ENCODE results near the gene MTUS2.

Gene MTUS2

DNA sequence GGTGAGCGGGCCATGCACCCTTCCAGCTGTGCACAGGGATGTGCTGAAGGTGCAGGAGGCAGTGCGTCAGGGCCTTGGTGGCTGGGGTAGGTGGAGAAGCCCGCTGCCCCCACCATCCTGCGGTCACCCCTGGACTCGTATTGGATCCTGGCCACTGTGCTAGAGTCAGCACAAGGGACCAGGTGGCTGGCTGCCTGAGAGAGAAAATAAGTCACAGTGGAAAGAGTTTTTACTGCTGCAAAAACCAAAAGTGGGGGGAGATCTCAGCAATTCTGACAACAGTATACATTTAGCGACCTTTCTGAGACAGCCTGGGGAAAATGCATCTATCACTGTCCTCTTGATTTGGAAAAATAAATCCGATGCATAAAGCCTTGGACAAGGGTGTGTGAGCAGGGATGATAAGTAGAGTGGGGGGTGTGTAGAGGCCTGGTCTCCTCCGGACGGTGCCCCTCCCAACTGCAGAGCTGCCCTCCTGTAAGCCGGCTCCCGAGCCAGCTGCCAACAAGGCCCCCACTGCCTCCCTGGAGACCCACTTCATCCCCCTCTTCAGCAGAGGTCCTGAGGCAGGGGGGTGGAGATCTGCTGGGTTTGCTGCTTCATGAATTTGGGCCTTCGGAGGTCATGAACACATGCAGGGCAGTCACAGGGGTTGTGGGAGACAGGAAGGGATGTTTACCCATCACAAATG is 691.1 kb downstream of the MTUS2 start:
- Histone ChIP-seq H3K27ac (replicated peaks) (no peak overlapping the region), H3K27me3 (ENCODE audit: insufficient read depth, poor library complexity, severe bottlenecking) (no peaks in the 10 kb centered on the region), H3K4me3 (replicated peaks; ENCODE audit: insufficient read depth, low read length) (no peak overlapping the region)
- DNase-seq (ENCODE audit: low read depth in 1 of 2, low spot score in 1 of 2) = no peak
- TF ChIP-seq POLR2AphosphoS5 (IDR thresholded peaks at IDR 0.05; ENCODE audit: low read depth) (no peak; the same call in 1 of the 2 replicates), REST (IDR thresholded peaks at IDR 0.05; ENCODE audit: insufficient replicate concordance, low read depth) (no peak), SPI1 (IDR thresholded peaks at IDR 0.05; ENCODE audit: borderline replicate concordance, low read depth) (no peak), GABPA (IDR thresholded peaks at IDR 0.05; ENCODE audit: low read depth) (no peak), CTCF (IDR thresholded peaks at IDR 0.05; ENCODE audit: insufficient read depth, low read length) (no peak)

DNA sequence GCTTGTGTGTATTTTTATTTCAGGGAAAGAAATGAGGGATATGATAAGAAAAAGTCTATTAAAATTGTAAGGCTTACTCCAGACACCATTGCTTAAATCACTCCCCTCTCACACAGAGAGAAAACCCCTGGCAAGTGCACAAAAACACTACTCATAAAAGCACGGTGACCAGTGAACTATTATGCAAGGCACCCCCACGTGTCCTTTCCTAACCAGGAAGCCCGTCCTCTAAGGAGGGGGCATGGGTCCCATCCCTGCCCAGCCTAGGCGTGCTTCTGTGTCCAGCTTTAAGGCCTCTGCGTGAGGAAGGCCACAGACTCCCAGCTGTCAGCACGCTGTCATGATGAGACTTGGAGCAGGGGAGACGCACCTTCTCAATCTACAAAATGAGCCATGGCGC is 691.8 kb downstream of the MTUS2 start:
- no peaks in the 10 kb centered on the region for H3K27me3 ChIP-seq (ENCODE audit: insufficient read depth, poor library complexity, severe bottlenecking)
- H3K27ac ChIP-seq (replicated peaks) = no peak overlapping the region
- no peak for TF ChIP-seq GABPA (IDR thresholded peaks at IDR 0.05; ENCODE audit: low read depth)
- DNase-seq (ENCODE audit: low read depth in 1 of 2, low spot score in 1 of 2) = no peak
- H3K4me3 ChIP-seq (replicated peaks; ENCODE audit: insufficient read depth, low read length) = no peak overlapping the region

DNA sequence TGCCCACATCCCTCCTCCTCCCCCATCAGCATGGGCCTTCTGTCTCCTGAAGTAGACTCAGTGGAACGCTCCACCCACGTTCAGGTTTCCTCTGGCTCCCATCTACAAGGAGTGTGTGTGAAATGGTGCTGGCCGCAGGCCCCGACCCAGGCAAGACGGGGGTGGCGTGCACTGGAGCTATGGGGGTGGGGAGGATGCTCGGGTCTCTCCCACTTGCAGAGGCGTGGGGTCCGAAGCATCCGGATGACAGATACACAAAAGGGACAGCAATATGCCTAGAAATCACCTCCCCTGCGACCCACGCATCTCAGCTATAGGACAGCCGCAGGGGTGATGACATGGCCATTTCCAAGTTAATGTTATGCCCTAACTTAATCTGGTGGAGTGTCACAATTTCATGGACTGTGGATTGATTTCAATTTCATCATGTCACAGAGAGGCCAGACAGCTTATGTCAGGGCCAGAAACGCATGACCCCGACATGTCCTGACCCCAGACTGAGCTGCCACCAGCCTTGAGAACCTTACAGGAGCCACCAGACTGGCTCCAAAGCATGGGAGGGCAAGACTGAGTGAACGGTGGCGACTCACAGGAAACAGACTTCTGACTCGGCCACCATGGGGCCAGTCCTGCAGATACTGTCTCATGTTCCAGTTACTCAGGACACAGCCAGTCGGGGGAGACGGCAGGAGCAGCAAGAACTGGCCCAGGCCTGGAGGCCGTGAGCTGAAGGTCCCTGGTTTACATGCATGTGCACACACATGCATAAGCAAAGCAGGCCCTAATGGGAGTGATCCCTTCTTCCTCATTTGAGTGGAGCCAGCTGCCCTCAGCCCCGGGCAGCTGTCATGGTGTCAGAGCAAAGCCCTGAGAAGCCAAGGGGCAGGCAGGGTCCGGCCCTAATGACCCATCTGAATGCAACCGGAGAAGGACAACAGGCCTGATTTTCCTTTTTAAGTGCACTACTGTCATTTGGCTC is 693.2 kb downstream of the MTUS2 start:
- Histone ChIP-seq H3K27me3 (ENCODE audit: insufficient read depth, poor library complexity, severe bottlenecking) (no peaks in the 10 kb centered on the region), H3K4me3 (replicated peaks; ENCODE audit: insufficient read depth, low read length) (no peak overlapping the region), H3K27ac (replicated peaks) (no peak overlapping the region)
- DNase-seq (ENCODE audit: low read depth in 1 of 2, low spot score in 1 of 2) = no peak
- TF ChIP-seq GABPA (IDR thresholded peaks at IDR 0.05; ENCODE audit: low read depth) = no peak
- TF ChIP-seq SPI1 (IDR thresholded peaks at IDR 0.05; ENCODE audit: borderline replicate concordance, low read depth) = no peak
- TF ChIP-seq CTCF (IDR thresholded peaks at IDR 0.05; ENCODE audit: insufficient read depth, low read length) = no peak
- no peak for TF ChIP-seq REST (IDR thresholded peaks at IDR 0.05; ENCODE audit: insufficient replicate concordance, low read depth)
- no peak for TF ChIP-seq POLR2AphosphoS5 (IDR thresholded peaks at IDR 0.05; ENCODE audit: low read depth)

GRCh38 chr13:29513981-29514719 is 694.0 kb downstream of the MTUS2 start:
- no peak overlapping the region for H3K4me3 ChIP-seq (replicated peaks; ENCODE audit: insufficient read depth, low read length)
- TF ChIP-seq CTCF (IDR thresholded peaks at IDR 0.05; ENCODE audit: insufficient read depth, low read length) = no peak
- no peak for TF ChIP-seq SPI1 (IDR thresholded peaks at IDR 0.05; ENCODE audit: borderline replicate concordance, low read depth)
- no peak; the same call in 1 of the 2 replicates for TF ChIP-seq POLR2AphosphoS5 (IDR thresholded peaks at IDR 0.05; ENCODE audit: low read depth)
- no peak for TF ChIP-seq REST (IDR thresholded peaks at IDR 0.05; ENCODE audit: insufficient replicate concordance, low read depth)
- no peak for TF ChIP-seq GABPA (IDR thresholded peaks at IDR 0.05; ENCODE audit: low read depth)
- H3K27ac ChIP-seq (replicated peaks) = no peak overlapping the region
- no peaks in the 10 kb centered on the region for H3K27me3 ChIP-seq (ENCODE audit: insufficient read depth, poor library complexity, severe bottlenecking)
- no peak for DNase-seq (ENCODE audit: low read depth in 1 of 2, low spot score in 1 of 2)

Data from HL-60 (cell line).